Ascending aorta (tissue), 2 donors: ENCODE results near the gene DKK3. TPM values are rescaled to one million over a fixed set of nuclear protein-coding genes. Genes with fewer than 3 reads are reported as not detected.
A peak's percentile ranks its signal among the peaks of the same experiment; 100 is the strongest.

Experiments
- DNase-seq, 2 donors: peaks; one replicate each; pipeline ENCODE4 v3.0.0-alpha.2; 2019; ENCODE audit warnings: low spot score in 2 of 2
- H3K27ac ChIP-seq, 2 donors: fragments of 200-600 bp; sonication (generic); one replicate each; pipeline ENCODE4 v1.5.1; 2016 to 2017; ENCODE audit warnings: mild to moderate bottlenecking in 1 of 2
- H3K27me3 ChIP-seq: fragments of 200-600 bp; sonication (generic); one replicate; pipeline ENCODE4 v1.5.1; 2017
- H3K36me3 ChIP-seq, 2 donors: fragments of 200-600 bp; sonication (generic); one replicate each; pipeline ENCODE4 v1.5.1; 2016
- H3K4me1 ChIP-seq, 2 donors: fragments of 200-600 bp; sonication (generic); one replicate each; pipeline ENCODE4 v1.5.1; 2016 to 2017; ENCODE audit warnings: mild to moderate bottlenecking in 1 of 2
- H3K4me3 ChIP-seq, 2 donors: fragments of 200-600 bp; sonication (generic); one replicate each; pipeline ENCODE4 v1.5.1; 2016 to 2017; ENCODE audit warnings: mild to moderate bottlenecking in 1 of 2
- H3K9me3 ChIP-seq, 2 donors: fragments of 200-600 bp; sonication (generic); one replicate each; pipeline ENCODE4 v1.5.1; 2016
- CTCF ChIP-seq, 3 experiments: fragments of 200-600 bp in 2 of 3; fragments of 450-650 bp in 1 of 3; sonication (generic) in 2 of 3; IDR thresholded peaks; one replicate each; pipeline ENCODE4 v1.5.1; 2016 to 2019; ENCODE audit warnings: antibody characterized with exemption in 3 of 3, mild to moderate bottlenecking in 1 of 3, moderate library complexity in 1 of 3
- intact Hi-C: fragments of 100-400 bp; cut with DNase I; formaldehyde crosslinking; loops from one replicate; pipeline ENCODE4 v1.15.1; 2023
- total RNA-seq: library from RNA; depleted of rRNA; stranded (reverse); fragments of >200 nt; gene quantifications from one replicate; pipeline ENCODE4 v1.1.0, GENCODE V29; 2016

The DKK3 gene
- total RNA-seq, 1 donor from 2014 or later: 433 TPM

GRCh38 chr11:11971906-11972547, 36.4 kb downstream of the DKK3 start:
- Histone ChIP-seq H3K36me3 (peaks cover 0 to 14% of the 10 kb centered on the region in 2 donors), H3K9me3 (no peaks in the 10 kb centered on the region), H3K27me3 (no peaks in the 10 kb centered on the region), H3K4me1 (peaks cover 32 to 70% of the 10 kb centered on the region in 2 donors), H3K4me3 (no peak overlapping the region), H3K27ac (peak overlapping the region; percentile 81 to 83)
- intact Hi-C loops: loop anchor here (10.0 kb wide), 1 partner anchor 313 kb away; no protein-coding TSS in a partner anchor
- no peak for TF ChIP-seq CTCF (IDR thresholded peaks at IDR 0.05)
- peak in 1 of 2 donors; percentile 59 for DNase-seq

GRCh38 chr11:11970556-11970955, 37.9 kb downstream of the DKK3 start:
- no peak for DNase-seq
- Histone ChIP-seq H3K27ac (no peak overlapping the region), H3K27me3 (no peaks in the 10 kb centered on the region), H3K4me3 (no peak overlapping the region), H3K36me3 (peaks cover 5 to 29% of the 10 kb centered on the region in 2 donors), H3K9me3 (no peaks in the 10 kb centered on the region), H3K4me1 (peaks cover 20 to 59% of the 10 kb centered on the region in 2 donors)
- no peak for TF ChIP-seq CTCF (IDR thresholded peaks at IDR 0.05)
- intact Hi-C loops: loop anchor here (10.0 kb wide), 1 partner anchor 314 kb away; no protein-coding TSS in a partner anchor

- peak overlapping the region in 1 of 2 donors; percentile 27 for H3K4me3 ChIP-seq
- peak in 1 of 2 donors; percentile 67 for DNase-seq
- H3K27me3 ChIP-seq: no peaks in the 10 kb centered on the region
- H3K9me3 ChIP-seq: no peaks in the 10 kb centered on the region
- TF ChIP-seq CTCF (IDR thresholded peaks at IDR 0.05): peak in 1 of 3 experiments; percentile 7
- peak overlapping the region; percentile 56 to 68 for H3K27ac ChIP-seq
- H3K36me3 ChIP-seq: peaks cover 5 to 38% of the 10 kb centered on the region in 2 donors
- peaks cover 19 to 52% of the 10 kb centered on the region in 2 donors for H3K4me1 ChIP-seq
- intact Hi-C loops: loop anchor here (5.0 to 10.0 kb wide), 2 partner anchors 37 to 315 kb away; no protein-coding TSS in a partner anchor
Measured at GRCh38 chr11:11969380-11970215, 38.8 kb downstream of the DKK3 start.

GRCh38 chr11:11968511-11969280, 39.7 kb downstream of the DKK3 start:
- Histone ChIP-seq H3K9me3 (no peaks in the 10 kb centered on the region), H3K36me3 (peaks cover 5 to 47% of the 10 kb centered on the region in 2 donors), H3K4me1 (peaks cover 15 to 46% of the 10 kb centered on the region in 2 donors), H3K27ac (peak overlapping the region; percentile 56 to 68), H3K27me3 (no peaks in the 10 kb centered on the region), H3K4me3 (no peak overlapping the region)
- DNase-seq: peak in 1 of 2 donors; percentile 62
- intact Hi-C loops: loop anchor here (5.0 kb wide), 1 partner anchor 36 kb away; no protein-coding TSS in a partner anchor
- TF ChIP-seq CTCF (IDR thresholded peaks at IDR 0.05): no peak
